Colon (tissue), 2 donors: Measurements from ENCODE around the gene RSPH1.

Experiments used
- FAIRE-seq: peaks from 2 replicates; lab custom pipeline; 2012; peaks lifted over from hg19 to GRCh38; lab: Jason Lieb, UNC
- donor health status: control.
- donor health status: control.

The RSPH1 gene

DNA sequence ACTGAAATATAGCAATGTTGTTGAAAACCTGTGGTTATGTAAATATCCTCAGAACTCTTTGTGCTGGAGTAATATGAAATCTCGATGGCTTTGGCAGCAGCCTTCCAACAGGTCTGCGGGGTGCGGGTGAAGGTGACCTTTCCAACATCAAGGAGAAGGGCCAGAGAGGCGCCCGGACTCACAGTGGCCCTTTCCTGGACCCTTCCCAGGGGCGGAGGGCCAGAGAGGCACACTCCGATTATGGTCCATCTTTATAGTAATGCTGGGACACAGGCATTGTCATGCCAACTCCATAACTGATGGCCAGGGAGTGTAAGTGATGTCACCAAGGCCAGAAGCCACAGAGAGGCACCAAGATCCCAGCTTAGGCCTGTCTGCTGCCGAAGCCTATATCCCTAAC lies 35.7 kb upstream of the RSPH1 start:
- no peak for FAIRE-seq

DNA sequence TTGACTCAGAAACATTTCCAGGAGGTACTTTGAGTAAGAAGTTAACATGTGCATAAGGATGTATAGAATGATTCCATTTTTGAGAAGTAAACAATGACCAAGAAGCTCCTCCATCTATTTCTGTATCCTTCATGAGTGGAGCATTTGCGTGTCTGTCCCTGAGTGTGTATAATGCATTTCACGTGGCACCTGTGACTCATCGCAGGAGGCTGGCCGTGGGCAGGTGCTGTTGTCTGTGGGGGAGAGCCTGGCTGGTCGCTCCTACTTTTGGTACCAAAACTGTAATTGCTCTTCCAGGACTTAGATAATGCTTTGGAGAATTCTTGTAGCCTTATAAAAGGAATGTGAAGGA lies 34.1 kb upstream of the RSPH1 start:
- FAIRE-seq, result no peak

DNA sequence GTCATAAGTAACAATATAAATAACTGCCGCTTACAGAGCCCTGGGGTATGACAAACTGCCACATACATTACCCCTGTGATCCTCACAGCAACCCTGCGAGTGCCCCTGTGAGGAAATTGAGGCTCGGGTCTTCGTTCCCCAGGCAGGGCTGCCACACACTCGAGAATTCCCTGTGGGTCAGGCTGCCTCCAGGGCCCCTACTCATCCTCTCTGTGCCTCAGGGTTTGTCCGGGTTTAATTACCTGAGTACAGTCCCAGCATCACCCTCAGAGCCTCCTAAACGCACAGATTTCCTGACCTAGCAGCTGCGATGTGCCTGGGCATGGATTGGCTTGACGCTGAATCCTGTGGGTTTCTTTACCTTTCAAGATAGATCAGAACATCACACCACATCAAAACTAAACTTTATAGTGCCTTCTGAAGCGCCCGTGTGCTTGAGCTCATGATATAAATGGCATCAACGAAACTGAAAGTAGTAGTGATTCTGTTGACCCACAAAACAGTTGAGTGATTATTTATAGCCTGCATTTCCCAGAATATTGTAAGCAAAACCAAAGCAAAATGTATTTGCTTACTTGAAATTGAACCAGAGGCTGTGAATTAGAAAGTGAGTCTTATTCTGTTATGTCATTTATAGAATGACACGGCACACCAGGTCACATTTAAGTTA lies 31.6 kb upstream of the RSPH1 start:
- no peak for FAIRE-seq

DNA sequence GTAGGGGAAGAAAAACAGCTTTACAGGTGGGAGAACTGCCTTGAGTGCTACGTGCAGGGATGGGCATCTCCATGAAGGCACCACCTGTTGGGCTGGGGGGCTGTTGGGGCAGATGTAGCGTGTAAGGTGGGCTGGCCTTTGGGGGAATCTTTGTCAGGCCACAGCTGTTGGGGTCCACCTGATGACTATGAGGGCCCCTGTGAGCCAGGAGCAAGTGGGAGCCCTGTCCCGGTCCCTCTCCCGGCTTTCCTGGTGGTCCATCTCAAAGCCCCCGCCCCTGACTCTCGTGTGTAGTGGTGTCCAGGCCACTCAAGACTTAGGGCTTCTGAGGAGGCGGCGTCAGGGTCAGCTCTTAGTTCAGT lies 31.1 kb upstream of the RSPH1 start:
- FAIRE-seq, result no peak

DNA sequence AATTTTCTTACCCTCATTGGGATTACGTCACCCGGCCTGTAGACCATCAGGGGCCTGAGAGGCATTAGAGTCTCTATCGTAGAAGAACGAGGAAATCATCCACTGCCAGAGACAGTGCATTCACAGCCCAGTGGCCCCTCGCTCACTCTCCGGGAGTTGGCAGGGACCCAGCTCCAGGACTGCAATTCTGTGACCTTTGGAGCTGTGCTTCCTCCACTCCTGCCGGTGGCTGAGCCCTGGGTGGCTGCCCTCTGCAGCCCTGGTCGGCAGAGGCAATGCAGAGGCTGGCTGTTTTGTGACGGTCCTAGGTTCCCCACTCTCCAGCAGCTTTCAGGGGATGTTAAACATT lies 30.3 kb upstream of the RSPH1 start:
- FAIRE-seq, result no peak

DNA sequence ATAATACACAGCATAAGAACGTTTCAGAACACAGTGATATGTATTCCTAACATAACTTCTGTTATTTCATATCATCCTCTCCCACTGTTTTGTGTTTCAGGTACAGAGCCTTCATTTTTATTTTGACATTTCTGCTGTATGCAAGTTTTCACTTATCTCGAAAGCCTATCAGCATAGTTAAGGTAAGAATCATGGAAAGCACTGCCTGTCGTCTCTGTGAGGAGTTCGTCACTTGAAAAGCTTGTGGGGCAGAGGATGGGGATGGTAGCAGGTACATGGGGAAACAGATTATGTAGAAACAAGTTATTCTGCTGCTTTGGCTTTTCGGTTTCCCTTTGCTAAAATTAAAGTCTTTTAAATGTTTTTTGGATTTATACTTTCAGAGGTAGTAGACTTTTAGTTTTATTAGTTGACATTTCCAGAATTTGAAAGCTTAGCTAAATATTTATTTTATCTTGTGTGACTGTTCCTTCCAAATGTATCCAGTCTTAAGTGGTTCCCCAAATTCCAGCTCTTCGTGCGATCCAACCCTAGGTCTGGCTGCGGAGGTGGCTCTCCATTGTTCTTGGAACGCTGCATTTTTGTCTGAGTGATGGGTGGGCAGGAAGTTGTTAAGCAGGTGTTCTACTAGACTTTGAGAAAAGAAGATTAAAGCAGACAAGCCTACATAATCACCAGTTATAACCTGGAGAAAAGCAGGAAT lies 29.8 kb upstream of the RSPH1 start:
- no peak for FAIRE-seq

DNA sequence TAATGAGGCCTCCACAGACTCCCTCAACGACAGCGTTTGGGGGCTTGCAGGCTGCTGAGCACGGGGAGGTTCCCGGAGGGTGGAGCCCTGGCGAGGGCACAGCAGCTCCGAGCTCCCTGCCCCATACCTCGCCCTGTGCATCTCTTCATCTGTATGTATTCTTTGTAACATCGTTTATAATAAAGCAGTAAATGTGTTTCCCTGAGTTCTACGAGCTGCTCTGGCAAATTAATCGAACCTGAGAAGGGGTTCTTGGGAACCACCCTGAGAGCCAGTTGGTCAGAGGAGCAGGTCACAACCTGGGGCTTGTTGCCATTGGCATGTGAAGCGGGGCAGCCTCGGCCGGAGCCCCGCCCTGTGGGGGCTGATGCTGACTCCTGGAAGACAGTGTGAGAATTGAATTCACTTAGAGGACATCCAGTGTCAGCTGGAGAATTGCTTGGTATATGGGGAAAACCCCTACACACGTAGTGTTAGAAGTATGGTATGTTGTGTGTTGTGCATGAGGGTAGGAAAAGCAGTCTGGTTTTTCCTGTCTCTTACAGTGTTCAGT lies 29.1 kb upstream of the RSPH1 start:
- no peak for FAIRE-seq

DNA sequence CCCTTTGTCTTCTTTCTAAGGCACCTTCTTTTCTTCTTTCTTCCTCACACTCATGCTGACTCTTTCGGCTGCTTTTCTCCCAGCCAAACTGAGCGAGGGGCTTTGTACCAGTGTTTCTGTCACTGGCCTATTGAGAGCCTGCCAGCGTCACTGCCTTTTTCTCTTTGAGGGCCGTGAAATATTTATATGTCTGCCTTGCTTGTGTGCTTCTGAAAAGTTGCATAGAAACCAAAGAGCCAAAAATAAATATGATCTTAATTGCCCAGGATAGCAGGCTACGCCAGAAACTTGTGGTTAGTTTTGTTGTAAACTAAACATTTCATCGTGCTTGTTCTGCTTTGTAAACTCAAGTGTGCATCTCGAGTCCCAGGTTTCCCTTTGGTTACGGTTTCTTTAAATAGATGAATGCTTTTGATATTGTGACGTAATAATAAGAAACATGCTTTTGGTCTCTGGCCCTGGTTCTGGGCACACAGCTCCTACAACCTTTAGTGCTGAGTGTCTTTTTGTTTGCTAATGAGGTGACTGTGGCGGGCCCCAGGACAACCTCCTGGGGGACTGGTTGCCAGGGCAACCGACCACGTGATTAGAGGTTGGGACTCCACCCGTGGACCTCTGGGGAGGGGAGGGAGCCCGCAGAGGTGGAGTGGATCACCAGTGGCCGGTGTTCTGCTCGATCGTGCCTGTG lies 28.5 kb upstream of the RSPH1 start:
- FAIRE-seq, result no peak

DNA sequence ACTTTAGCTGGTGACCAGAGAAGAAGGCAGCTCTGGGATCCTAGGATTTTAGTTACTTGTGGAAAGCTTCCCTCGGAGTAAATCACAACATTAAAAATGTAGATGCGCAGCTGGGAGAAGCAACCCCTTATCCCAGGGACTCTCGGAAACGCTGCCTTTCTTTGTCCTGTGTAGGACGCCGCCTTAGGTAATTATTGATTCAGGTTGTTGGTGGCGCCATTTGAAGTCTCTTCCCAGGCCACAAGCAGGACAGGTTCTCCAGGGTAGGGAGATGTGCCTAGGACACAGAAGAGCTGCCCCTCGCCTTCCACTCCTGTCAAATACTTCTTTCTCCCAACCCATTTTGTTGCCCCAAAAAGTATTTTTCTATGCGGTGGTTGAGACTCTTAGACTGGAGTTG lies 27.9 kb upstream of the RSPH1 start:
- no peak for FAIRE-seq

DNA sequence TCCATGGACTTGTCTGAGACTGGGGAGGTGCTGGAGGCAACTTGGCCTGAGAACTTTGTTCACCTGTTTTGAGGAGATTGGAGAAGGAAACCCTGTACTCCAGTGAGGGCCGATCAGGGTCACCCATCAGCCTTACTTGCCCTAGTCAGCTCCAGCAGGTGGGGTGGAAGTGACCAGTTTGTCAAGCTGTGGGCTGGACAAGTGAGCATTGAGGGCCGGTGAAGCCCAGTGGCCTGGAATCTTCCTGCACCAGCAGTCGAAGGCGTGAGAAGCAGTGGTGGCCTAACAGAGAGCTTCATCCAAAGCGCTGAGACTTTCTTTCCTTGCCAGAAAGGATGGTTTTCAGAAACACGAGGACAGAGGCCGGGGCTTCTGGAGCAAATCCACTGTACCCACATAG lies 27.2 kb upstream of the RSPH1 start:
- no peak for FAIRE-seq

DNA sequence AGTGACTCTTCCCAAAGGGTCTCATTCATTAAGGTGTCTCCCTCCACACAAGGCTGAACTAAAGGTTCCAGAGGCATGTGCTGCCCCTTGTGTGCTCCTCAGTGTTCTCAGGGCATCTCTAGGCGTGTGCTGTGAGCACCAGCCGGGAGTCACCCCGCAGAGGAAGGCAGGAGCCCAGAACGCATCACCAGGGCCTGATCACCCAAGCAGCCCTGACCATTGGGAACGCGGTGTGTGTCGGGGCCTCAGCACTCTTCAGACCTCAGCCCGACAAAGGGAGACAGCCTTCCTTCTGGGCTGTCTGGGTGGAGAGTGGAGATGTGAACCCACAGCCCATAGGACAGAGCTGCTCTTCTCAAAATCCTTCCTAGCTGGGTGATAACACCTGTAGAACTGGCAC lies 26.7 kb upstream of the RSPH1 start:
- FAIRE-seq, result no peak

DNA sequence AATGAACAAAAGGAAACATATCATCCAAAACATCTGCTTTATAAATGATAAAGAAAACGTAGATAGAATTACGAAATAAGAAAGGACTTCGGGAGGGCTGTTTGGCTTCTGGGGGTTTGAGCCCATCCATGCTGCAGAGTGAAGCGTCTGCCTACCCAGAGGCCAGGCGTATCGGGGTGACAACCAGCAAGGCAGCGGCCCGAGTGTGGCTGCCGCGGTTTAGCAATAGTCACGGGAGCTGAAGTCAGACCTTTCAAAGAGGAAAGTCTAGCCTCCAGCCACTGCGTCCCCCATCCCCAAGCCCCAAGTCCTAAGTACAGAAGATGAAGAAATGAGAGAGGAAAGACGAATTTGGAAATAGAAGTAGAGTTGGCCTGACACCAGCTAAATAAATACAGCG lies 26.2 kb upstream of the RSPH1 start:
- no peak for FAIRE-seq

DNA sequence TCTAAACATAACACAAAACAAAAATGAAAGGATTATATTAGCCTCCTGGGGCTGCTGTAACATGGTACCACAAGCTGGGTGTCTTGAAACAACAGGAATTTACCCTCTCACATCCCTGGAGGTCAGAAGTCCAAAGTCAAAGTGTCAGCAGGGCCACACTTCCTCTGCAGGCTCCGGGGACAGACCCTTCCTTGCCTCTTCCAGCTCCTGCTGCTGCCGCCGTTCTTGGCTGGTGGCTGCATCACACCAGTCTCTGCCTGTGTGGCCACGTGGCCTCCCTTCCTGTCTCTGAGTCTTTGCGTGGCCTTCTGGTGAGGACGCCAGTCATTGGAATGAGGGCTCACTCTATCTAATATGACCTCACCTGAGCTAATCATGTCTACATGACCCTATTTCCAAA lies 25.8 kb upstream of the RSPH1 start:
- no peak for FAIRE-seq

DNA sequence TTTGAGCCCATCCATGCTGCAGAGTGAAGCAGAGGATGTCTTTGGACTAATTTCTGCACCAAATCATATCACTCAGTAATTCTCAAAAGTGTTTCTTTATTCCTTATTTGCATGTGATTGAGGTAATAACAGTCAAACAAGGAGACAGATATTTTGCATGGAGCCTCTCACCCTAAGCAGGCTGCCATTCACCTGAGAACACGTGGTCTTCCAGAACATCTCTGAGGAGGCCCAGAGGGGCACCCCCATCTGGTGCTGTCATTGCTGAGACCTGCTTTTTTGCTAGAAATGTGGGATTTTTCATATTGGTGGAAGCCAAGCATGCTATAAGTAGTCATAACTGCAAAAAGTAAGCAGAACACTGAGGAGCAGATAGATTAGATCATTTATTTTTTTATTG lies 25.4 kb upstream of the RSPH1 start:
- FAIRE-seq, result no peak

DNA sequence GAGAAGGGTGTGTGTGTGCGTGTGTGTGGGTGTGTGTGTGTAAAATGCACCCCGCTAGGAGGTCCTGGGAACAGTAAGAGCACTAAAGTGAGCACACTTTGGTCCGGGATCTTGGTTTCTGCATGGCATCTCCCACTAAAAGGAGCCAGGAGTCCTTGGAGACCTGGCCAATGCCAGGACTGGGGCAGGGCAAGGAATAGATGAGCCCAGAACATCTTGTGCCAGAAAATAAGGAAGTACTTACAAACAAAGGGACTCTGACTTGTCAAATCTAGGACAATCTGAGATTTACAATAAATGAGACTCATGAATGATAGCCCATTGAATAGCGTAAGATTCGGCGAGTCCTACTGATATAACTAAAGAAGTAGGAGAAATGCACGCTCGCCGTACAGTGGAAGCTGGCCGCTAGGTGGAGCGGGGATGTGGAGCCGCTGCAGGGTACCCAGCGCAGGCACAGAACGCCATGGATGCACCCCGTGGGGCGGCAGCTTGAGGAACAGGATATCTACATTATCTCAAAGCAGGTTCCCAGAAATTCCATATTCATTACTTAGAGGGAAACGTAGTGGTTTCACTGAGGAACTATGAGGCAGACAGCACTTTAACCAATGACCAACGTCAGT lies 24.7 kb upstream of the RSPH1 start:
- no peak for FAIRE-seq

DNA sequence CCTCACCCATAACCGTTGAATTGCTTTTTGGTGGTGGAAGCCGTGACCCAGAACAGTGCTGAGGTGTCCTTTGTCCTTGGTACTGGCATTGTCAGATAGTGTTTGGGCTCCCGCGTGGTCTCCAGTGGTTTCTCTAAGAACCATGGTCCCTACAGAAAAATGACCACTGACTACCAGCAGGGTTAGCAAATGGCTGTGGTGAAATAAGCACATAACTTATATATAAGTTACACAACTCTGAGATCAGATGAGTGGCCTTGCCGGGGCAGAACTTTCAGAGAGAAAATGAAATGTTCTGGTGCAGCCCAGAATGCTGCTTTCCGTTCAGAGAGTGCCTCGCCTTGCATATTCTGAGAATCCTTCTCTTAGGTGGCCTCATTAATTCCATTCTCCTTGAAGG lies 22.6 kb upstream of the RSPH1 start:
- FAIRE-seq, result no peak

DNA sequence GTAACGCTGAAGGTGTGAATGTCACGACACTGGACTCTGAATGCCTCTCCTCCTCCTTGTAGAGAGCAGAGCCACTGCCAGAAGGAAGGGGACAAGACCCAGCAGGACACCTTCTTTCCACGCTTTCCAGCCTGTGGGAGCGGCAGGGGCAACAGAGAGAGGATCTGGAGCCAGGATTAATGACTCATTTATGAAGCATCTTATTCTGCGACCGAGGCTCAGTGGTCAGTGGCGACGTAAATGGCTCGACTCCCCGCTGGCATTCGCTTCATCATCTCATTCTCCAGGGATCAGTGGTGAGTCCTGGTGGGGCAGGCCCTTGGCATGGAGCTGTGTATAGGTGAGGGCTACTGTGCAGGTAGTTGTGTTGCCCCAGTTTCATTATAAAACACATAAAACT lies 22.2 kb upstream of the RSPH1 start:
- no peak for FAIRE-seq

DNA sequence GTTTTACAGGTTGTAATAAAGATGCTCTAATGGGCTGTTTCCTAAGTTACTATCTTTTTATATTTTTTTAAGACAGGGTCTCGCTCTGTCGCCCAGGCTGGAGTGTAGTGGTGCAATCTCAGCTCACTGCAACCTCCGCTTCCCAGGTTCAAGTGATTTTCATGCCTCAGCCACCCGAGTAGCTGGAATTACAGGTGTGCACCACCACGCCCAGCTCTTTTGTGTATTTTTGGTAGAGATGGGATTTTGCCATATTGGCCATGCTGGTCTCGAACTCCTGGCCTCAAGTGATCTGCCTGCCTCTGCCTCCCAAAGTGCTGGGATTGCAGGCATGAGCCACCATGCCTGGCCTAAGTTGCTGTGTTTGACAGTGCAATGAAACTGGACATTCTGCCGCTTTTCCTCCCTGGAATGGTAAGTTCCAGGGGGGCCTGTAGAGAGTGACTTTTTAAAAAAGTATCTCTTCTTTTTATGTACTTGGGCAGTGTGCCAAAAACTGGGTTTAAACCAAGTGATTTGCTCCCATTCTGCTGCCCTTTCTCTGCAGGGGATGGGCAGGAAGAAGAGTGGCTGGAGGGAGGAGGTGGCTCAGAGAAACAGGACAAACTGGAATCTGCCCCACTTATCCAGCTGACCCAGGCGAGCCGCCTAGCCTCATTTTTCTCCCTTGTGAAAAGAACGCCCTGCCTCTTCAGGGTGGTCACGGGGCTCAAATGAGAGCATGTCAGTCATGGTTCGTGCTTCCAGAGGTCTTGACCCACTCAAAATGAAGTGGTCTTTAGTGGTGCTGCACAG lies 19.9 kb upstream of the RSPH1 start:
- no peak for FAIRE-seq

DNA sequence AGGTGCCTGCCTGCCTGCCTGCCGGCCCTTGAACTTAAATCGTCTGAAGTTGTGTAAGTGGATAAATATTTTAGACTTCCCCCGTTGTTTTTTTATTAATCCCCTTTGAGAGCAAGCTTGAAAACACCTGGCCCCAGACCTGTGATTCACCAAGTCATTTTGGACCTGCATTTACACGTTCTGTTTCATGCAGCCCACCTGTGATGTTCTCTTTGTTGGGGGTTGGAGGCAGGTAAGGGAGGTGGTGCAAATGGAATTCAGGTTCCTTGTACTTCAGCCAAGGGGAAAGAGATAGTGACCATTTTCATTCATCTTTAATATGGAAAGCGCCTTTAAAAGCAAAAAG lies 18.8 kb upstream of the RSPH1 start:
- FAIRE-seq, result no peak

DNA sequence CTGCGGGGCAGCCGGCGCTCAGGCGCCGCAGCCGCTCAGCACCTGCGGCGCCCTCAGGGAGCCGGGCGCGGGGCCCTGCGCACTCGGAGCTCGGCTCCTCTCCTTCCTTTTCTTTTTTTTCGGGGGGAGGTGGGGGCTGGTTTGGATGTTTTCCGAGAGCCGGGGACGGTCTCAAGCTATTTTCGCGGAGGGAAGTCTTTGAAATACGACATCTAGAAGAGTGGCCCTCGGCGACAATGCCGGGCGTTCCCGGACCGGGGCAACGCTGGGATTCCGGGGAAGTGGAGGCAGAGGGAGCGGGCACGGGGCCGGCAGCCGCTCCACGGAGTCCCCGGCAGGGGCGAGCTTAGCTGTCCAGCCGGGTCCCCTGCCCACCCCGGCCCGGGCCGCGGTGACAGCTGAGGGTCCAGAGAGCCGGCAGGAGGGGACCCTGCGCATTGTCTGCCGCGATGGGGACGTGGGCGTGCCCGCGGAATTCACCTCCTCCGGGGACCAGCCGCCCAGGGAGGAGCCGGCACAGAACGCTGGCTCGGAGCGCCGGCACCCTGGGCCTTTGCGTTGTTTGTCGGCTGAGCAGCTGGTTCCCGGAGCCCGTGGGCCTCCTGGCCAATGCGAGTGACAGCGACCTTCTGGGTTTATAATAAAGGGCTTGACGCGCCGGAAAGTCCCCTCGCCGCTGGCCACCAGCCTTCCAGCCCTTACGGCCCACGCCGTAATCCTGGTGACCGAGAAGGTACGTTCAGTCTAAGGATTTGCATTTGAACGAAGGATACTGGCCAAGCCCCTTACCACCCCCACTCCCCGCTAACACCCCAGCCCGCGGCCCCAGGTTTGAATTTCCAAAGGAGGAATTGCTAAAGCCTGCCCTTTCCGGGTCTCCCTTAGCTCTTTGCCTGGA lies 18.2 kb upstream of the RSPH1 start:
- no peak for FAIRE-seq
